ENCODE results near the gene MAGI1. TPM values are rescaled to one million over a fixed set of nuclear protein-coding genes. Genes with fewer than 3 reads are reported as not detected.

The MAGI1 gene
- total RNA-seq, 1 donor from 2014 or later = 0.48 TPM

- intact Hi-C loops (cut with micrococcal nuclease) = no loop called here
These were observed 89.7 kb downstream of the MAGI1 start for GRCh38 chr3:65948841-65949573.

- intact Hi-C loops (cut with micrococcal nuclease) = no loop called here
These were observed 92.3 kb downstream of the MAGI1 start for GRCh38 chr3:65946438-65946837.

DNA sequence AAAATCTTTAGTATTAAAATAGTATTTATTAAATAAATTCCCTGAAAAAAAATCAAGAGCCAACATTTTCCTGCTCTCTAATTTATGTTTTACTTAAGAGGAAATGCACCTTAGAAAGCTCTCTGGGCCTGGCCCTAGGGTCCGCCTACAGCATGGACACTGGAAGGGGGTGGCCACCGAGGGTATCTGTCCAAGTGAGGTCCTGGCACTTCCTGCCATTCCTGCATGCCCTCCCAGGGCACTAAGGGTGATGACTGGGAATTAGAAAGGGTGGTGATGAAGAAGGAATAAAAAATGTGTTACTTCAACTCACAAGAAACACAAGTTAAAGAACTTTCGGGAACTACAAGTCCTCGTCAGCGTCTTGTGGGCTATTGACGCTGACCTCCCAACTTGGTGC, 92.8 kb downstream of the MAGI1 start:
- intact Hi-C loops (cut with micrococcal nuclease) = no loop called here

DNA sequence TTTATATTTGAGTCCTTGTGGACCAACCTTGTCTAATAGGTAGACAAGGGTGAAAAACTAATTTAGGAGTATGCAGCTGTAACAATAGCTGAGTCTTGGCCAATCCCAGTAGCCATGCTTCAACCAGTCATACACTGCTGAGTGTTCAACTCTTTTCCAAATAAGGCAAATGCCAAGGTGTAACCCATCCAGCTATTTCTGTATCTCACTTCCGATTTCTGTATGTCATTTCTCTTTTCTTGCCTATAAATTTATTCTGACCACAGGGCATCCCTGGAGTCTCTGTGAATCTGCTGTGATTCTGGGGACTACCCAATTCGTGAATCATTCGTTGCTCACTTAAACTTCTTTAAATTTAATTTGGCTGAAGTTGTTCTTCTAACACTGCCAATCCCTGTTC, 93.2 kb downstream of the MAGI1 start:
- intact Hi-C loops (cut with micrococcal nuclease) = no loop called here

DNA sequence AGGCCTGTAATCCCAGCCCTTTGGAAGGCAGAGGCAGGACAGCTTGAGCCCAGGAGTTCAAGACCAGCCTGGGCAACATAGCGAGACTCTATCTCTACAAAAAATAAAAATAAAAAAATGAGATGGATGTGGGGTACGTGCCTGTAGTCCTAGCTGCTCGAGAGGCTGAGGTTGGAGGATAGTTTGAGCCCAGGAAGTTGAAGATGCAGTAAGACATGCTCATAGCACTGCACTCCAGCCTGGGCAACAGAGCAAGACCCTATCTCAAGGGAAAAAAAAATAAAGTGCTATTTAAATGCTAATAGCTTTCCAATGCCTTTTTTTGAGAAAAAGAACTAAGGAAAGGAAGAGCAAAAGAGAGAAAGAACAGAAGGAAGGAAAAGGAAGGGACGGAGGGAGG, 94.5 kb downstream of the MAGI1 start:
- intact Hi-C loops (cut with micrococcal nuclease) = no loop called here

DNA sequence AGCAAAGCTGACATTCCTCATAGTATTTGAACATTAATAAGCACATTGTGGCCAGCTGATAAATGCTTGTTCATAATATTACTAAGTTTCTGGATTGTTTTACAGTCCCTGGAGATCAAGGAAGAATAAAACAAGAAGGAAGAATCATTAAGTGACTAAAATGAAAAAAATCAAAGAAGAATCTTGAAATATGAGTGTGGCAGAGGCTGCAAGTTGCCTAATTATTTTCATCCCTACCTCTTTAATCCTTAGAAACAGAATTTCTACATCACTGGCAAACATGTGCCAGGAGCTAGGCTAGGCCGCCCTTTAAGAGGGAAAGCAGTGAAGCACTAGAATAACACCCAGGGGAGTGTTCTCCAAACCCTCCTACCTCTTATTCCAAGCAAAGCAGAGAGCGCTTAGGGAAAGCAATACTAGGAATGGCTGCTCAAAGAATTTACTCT, 98.9 kb downstream of the MAGI1 start:
- intact Hi-C loops (cut with micrococcal nuclease) = no loop called here

DNA sequence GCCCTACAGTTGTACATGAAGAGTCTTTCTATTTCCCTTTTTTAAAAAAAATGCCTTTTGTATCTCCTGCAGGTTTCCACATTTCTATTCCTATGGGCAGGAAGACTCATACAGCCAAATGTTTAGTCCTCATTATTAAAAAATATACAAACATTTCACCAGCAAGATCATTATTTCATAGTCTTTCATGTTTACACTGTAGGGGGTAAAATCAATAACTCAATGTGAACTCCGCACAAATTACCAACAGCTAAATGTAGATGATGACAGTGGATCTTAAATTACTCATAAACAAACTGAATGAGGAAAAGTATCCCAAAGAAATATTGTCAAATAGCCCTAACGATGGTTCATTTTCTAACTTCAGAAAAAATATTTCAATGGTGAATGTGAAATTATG, 99.5 kb downstream of the MAGI1 start:
- intact Hi-C loops (cut with micrococcal nuclease) = no loop called here

DNA sequence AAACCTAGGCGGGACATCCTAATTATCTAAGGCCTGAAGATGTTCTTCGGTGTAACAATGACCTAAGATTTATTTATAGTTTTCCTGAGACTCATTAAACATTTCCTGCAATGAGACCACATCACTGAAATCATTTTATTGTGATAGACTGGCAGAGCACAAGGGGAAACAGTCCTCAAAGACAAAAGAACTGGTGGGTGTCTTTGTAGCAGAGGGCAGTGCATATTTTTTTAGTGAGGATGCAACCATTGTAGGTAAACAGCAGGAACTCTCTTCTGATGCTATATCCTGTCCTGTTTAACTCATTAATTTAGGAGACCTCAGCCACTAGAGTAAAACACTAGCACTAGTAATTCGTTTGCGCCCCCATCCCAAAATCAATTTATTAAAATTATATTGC, 100.0 kb downstream of the MAGI1 start:
- intact Hi-C loops (cut with micrococcal nuclease) = no loop called here

DNA sequence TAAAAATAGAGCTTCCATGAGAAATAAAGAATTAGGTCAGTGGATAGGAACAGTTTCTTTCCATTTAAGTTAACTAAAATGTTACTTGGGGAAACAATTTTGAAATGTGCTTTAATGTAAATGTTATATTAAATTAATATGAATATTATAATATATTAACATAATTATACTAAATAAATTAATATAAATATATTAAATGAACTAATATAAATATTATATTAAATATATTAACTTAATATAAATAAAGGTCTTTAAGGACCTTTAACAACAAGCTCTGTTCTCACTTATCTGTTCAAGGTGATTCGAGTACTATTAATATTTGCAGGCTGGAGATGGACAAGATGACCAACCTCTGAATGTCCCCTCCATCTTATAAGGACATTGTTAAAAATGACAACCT, 100.6 kb downstream of the MAGI1 start:
- intact Hi-C loops (cut with micrococcal nuclease) = no loop called here

DNA sequence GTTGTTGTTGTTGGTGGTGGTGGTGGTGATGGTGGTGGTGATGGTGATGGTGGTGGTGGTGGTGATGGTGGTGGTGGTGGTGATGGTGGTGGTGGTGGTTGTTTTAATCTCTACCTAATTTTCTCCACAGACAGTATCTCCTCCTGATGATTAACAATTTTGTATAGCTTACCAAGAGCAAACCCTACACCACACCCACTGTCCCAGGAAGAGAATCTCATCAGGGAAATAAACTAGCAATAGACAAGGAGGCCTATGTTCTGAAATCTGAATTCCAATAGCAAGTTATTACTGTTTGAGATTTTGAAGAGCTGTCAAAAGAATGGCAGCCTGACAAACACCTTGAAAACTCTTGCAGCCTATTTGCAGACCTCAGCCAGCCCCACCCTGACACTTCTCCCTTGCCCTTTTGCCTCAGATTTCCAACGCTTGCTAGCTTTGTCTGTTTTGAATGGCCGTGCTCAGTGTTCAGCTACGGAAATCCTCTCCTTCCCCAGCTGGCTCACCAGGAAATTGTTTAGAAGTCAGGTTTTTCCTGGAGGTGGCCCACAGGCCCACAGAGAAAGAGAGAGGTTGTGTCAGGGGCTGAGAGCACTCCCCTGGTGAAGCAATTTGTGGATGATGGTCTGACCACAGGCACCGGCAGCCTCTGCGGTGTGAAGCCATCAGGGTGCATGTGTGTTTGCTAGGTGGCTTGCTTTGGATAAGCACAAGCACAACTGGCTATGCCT, 101.6 kb downstream of the MAGI1 start:
- intact Hi-C loops (cut with micrococcal nuclease) = no loop called here

DNA sequence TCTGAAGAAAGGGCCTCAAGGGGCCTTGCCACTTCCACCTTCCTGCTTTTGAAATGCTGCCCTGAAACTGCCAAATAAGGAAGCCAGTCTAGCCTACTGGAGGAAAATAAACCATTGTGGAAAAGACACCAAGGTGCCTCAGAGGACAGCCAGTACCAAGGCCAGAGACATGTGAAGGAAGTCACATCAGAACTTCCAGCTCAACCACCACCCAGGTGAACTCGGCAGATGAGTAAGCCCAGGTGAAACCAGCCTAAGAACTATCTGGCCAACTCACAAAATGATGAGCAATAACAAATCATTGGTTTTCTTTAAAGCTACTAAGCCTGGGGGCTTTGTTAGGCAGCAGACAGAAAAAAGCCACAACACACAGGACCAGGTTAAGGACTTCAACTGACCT, 103.0 kb downstream of the MAGI1 start:
- intact Hi-C loops (cut with micrococcal nuclease) = no loop called here

- intact Hi-C loops (cut with micrococcal nuclease) = no loop called here
These were observed 108.1 kb downstream of the MAGI1 start for GRCh38 chr3:65930648-65931047.

GRCh38 chr3:65928110-65928509, 110.6 kb downstream of the MAGI1 start:
- intact Hi-C loops (cut with micrococcal nuclease) = no loop called here

- intact Hi-C loops (cut with micrococcal nuclease) = no loop called here
These were observed 111.1 kb downstream of the MAGI1 start for GRCh38 chr3:65927576-65927975.

- intact Hi-C loops (cut with micrococcal nuclease) = no loop called here
These were observed 113.3 kb downstream of the MAGI1 start for GRCh38 chr3:65925254-65925954.

DNA sequence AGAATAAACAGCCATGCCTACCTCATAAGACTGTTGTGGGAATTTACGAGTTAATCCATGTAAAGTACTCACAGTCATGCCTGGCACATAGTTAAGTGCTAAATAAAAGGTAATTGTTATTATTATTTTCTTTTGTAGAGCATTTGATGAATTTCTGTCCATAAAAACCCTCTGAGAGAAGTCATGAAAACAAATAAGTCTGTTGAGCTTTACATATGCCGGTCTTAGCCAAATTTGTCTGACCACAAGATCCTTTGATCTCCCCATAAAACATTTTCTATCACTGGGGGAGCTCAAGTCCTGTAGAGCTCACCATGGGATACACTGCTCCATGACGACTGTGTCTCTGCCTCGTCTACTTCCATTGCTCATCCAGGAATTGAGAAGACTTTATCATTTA, 114.0 kb downstream of the MAGI1 start:
- intact Hi-C loops (cut with micrococcal nuclease) = no loop called here

DNA sequence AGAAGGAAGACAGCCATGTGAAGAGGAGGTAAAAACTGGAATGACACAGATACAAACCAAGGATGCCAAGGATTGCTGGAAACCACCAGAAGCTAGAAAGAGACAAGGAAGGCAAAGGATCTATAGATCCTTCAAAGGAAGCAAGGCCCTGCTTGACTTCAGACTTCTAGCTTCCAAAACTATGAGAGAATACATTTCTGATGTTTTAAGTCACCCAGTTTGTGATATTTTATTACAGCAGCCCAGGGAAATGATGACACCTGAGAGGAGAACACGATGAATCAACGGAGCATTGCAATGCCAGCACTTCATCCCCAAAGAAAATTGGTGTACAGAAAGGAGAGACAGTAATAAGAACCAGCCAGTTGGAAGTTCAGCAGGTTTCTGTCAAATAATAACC, 116.3 kb downstream of the MAGI1 start:
- intact Hi-C loops (cut with micrococcal nuclease) = no loop called here

DNA sequence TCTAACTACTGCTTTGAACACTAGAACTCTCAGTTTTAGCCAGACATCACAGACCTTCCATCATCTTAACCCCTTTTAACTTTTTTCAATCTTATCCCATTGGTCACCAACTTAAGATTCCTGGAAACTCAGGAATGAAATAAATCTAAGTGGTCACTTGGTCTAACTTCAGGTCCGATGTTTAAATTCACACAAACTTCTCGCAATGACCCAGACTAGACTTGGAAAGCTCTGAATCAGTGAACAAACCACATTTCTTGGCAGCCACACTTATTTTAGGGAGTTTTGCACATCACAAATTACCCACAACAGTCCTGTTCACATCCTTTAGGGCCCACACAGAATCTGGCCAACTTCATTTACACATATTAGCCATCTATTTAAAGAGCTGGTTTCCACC, 118.9 kb downstream of the MAGI1 start:
- intact Hi-C loops (cut with micrococcal nuclease) = no loop called here

DNA sequence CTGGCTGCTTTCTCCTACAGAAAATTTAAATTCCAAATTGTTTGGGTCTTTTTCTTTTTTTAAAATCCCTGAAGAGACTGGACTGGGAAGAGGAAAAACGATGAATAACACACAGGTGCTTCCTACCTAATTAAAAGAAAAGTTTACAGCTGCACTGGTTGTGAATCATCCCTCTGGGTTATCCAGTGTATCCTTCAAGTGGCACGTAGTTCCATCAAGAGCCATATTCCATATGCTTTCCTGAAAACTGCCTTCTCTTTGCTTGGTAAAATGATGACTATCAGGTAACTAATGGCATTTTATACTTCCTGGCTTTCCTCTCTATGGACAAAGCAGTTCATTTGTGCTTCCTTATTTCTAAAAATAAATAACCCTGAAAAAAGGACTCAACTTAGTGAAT, 123.2 kb downstream of the MAGI1 start:
- intact Hi-C loops (cut with micrococcal nuclease) = no loop called here

GRCh38 chr3:65914740-65915367, 123.9 kb downstream of the MAGI1 start:
- intact Hi-C loops (cut with micrococcal nuclease) = no loop called here

GRCh38 chr3:65914032-65914739, 124.5 kb downstream of the MAGI1 start:
- intact Hi-C loops (cut with micrococcal nuclease) = no loop called here

Data from T-helper 2 cell treated with Interferon-gamma antibody and Interleukin-4, amounts not matched to agents 100 ng/mL and 5 ng/mL, for 36 hours (primary cell).